Measurements from ENCODE around the gene ABHD2. TPM values are rescaled to one million over a fixed set of nuclear protein-coding genes. Genes with fewer than 3 reads are reported as not detected.

ABHD2 gene
- total RNA-seq, 4 donors from 2014 or later = 29.7 to 48.1 (median 35.9) TPM

DNA sequence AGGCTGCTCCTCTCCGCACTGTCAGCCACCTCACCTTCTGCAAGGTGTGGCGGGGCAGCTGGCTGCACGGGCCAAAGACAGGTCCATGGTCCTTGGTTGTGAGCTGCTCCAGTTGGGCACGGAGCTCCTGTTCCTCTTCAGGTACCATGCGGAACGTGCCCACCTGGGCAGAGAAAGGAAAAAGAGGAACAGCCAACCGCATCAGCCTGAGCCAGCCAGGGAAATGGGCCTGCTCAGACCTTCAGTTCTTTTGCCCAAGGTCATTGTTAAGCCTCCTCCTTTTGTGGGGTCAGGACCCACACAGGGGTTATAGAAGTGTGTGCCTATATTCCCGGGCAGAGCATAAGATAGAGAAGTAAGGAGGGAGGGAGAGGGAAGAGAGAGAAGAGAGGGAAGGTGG lies 130.3 kb downstream of the ABHD2 start:
- WGBS, 2 donors = 85% methylated on average over 4 to 8 of the region's 8 CpGs
- no peaks in the 10 kb centered on the region for H3K4me1 ChIP-seq
- H3K4me3 ChIP-seq = no peak overlapping the region
- TF ChIP-seq EP300 (IDR thresholded peaks at IDR 0.05) (no peak), POLR2A (IDR thresholded peaks at IDR 0.05) (no peak), CTCF (IDR thresholded peaks at IDR 0.05) (no peak)
- H3K9me3 ChIP-seq = no peaks in the 10 kb centered on the region
- H3K36me3 ChIP-seq = no peaks in the 10 kb centered on the region
- DNase-seq (ENCODE audit: low spot score in 2 of 2) = no peak
- H3K27me3 ChIP-seq = no peaks in the 10 kb centered on the region
- no peak overlapping the region for H3K27ac ChIP-seq

DNA sequence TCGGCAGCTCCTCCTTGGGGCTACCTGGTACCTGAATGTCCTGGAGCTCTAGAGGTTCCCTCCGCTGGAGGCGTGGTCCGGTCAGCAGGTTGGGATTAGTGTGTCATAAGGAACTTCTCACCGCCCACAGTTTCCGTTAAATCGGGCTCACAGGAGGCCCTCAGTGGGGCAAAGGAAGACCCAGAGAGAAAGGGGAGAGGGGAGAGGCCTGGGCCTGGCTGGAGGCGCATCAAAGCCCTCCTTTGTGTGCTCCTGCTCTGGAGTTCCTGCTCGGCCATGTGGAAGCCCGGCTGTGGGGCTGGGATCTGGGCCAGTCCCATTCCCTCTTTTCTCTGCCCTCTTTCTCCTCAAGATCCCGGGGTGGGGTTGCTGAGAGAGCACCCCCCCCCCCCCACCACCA lies 133.3 kb downstream of the ABHD2 start, which contains the start of gene RLBP1:
Gene RLBP1, minus strand, starts transcription at position 37 of the 400 bp plus-strand sequence. CDS start 2,604 bp downstream, outside the sequence.
- 37 to 51% methylated on average over 8 to 11 of the region's 11 CpGs for WGBS, 2 donors
- DNase-seq (ENCODE audit: low spot score in 2 of 2) = no peak
- H3K9me3 ChIP-seq = no peaks in the 10 kb centered on the region
- H3K4me3 ChIP-seq = no peak within 1 kb of the TSS
- no peak within 1 kb of the TSS for H3K27ac ChIP-seq
- TF ChIP-seq CTCF (IDR thresholded peaks at IDR 0.05) (no peak), POLR2A (IDR thresholded peaks at IDR 0.05) (no peak), EP300 (IDR thresholded peaks at IDR 0.05) (no peak)
- no peaks in the 10 kb centered on the region for H3K4me1 ChIP-seq
- H3K36me3 ChIP-seq = no peaks in the 10 kb centered on the region
- no peaks in the 10 kb centered on the region for H3K27me3 ChIP-seq

DNA sequence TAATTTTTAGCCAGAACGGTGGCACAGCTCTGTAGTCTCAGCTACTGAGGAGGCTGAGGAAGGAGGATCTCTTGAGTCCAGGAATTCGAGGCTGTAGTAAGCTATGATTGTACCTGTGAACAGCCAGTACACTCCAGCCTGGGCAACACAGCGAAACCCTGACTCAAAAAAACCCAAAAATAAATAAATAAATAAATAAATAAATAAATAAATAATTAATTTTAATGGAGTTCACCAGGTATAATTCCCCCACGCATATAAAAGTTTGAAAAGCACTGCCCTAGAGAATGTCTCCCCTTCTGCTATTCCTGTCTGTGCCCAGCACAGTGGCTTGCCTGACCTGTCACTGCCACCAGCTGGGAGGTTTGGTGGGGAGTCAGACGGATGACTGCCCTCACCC lies 137.3 kb downstream of the ABHD2 start:
- no peaks in the 10 kb centered on the region for H3K27me3 ChIP-seq
- no peak for TF ChIP-seq CTCF (IDR thresholded peaks at IDR 0.05)
- no peak for TF ChIP-seq POLR2A (IDR thresholded peaks at IDR 0.05)
- TF ChIP-seq EP300 (IDR thresholded peaks at IDR 0.05) = no peak
- H3K9me3 ChIP-seq = no peaks in the 10 kb centered on the region
- H3K4me3 ChIP-seq = no peak overlapping the region
- H3K27ac ChIP-seq = no peak overlapping the region
- DNase-seq (ENCODE audit: low spot score in 2 of 2) = no peak
- no peaks in the 10 kb centered on the region for H3K4me1 ChIP-seq
- 95% methylated on average over 5 of the region's 5 CpGs for whole genome bisulfite sequencing, 2 donors
- H3K36me3 ChIP-seq = no peaks in the 10 kb centered on the region

- Histone ChIP-seq H3K4me3 (no peak overlapping the region), H3K9me3 (no peaks in the 10 kb centered on the region), H3K4me1 (no peaks in the 10 kb centered on the region), H3K36me3 (no peaks in the 10 kb centered on the region), H3K27ac (no peak overlapping the region), H3K27me3 (no peaks in the 10 kb centered on the region)
- WGBS, 2 donors = 80 to 82% methylated on average over 14 of the region's 14 CpGs
- TF ChIP-seq EP300 (IDR thresholded peaks at IDR 0.05) (no peak), POLR2A (IDR thresholded peaks at IDR 0.05) (no peak), CTCF (IDR thresholded peaks at IDR 0.05) (no peak)
- DNase-seq (ENCODE audit: low spot score in 2 of 2) = no peak
These were observed 138.3 kb downstream of the ABHD2 start for GRCh38 chr15:89226359-89227221.

GRCh38 chr15:89227425-89227824 lies 139.2 kb downstream of the ABHD2 start:
- TF ChIP-seq POLR2A (IDR thresholded peaks at IDR 0.05) (no peak), EP300 (IDR thresholded peaks at IDR 0.05) (no peak), CTCF (IDR thresholded peaks at IDR 0.05) (no peak)
- Histone ChIP-seq H3K36me3 (no peaks in the 10 kb centered on the region), H3K4me3 (no peak overlapping the region), H3K4me1 (no peaks in the 10 kb centered on the region), H3K27me3 (no peaks in the 10 kb centered on the region), H3K9me3 (no peaks in the 10 kb centered on the region), H3K27ac (no peak overlapping the region)
- WGBS, 2 donors = 57 to 67% methylated on average over 7 of the region's 7 CpGs
- DNase-seq (ENCODE audit: low spot score in 2 of 2) = no peak

Measured in tibial nerve (tissue), 4 donors.